Type B pancreatic cell (in vitro differentiated cells): ENCODE data around the gene OMG. TPM values are rescaled to one million over a fixed set of nuclear protein-coding genes. Genes with fewer than 3 reads are reported as not detected.

Experiments
- DNase-seq: peaks from one replicate; pipeline ENCODE4 v3.0.0; 2021; ENCODE audit warnings: mixed read lengths; ENCODE audit not compliant: unreplicated experiment; ENCODE audit errors: extremely low spot score
- H3K27ac Mint-ChIP-seq: 2 replicates; pipeline ENCODE4 v1.8.0; 2021; ENCODE audit warnings: mild to moderate bottlenecking, mixed read lengths
- H3K27me3 Mint-ChIP-seq: 2 replicates; pipeline ENCODE4 v1.8.0; 2021; ENCODE audit warnings: mixed read lengths
- H3K36me3 Mint-ChIP-seq: 2 replicates; pipeline ENCODE4 v1.8.0; 2021; ENCODE audit warnings: mixed read lengths
- H3K4me1 Mint-ChIP-seq: one replicate; pipeline ENCODE4 v1.8.0; 2021; ENCODE audit warnings: mixed read lengths; ENCODE audit not compliant: unreplicated experiment
- H3K4me3 Mint-ChIP-seq: 2 replicates; pipeline ENCODE4 v1.8.0; 2021; ENCODE audit warnings: mild to moderate bottlenecking, mixed read lengths
- H3K9me3 Mint-ChIP-seq: 2 replicates; pipeline ENCODE4 v1.8.0; 2021; ENCODE audit warnings: mixed read lengths
- CTCF ChIP-seq: fragments of 200-600 bp; sonication (generic); conservative IDR thresholded peaks from 2 replicates; pipeline ENCODE4 v1.5.0; 2021; ENCODE audit warnings: antibody characterized with exemption, mild to moderate bottlenecking
- total RNA-seq: library from RNA; stranded (reverse); gene quantifications from 2 replicates; pipeline ENCODE4 v1.2.1, GENCODE V29; 2021; ENCODE audit warnings: low replicate concordance

Gene OMG
- total RNA-seq, 1 donor from 2014 or later, result not detected

GRCh38 chr17:31299624-31300023 is 2.6 kb upstream of the OMG start:
- H3K27ac Mint-ChIP-seq, result no peak overlapping the region
- no peaks in the 10 kb centered on the region for H3K36me3 Mint-ChIP-seq
- no peak for DNase-seq
- no peaks in the 10 kb centered on the region for H3K27me3 Mint-ChIP-seq
- no peak overlapping the region for H3K4me3 Mint-ChIP-seq
- TF ChIP-seq CTCF, result no peak
- H3K9me3 Mint-ChIP-seq, result no peaks in the 10 kb centered on the region
- no peaks in the 10 kb centered on the region for H3K4me1 Mint-ChIP-seq

- no peaks in the 10 kb centered on the region for H3K27me3 Mint-ChIP-seq
- no peaks in the 10 kb centered on the region for H3K4me1 Mint-ChIP-seq
- no peaks in the 10 kb centered on the region for H3K9me3 Mint-ChIP-seq
- peaks cover 13% of the 10 kb centered on the region for H3K36me3 Mint-ChIP-seq
- no peak for DNase-seq
- no peak overlapping the region for H3K27ac Mint-ChIP-seq
- no peak overlapping the region for H3K4me3 Mint-ChIP-seq
- no peak for TF ChIP-seq CTCF
Observed at GRCh38 chr17:31296142-31296541, 897 bp downstream of the OMG start.

GRCh38 chr17:31295489-31295871 is 1.6 kb downstream of the OMG start:
- no peaks in the 10 kb centered on the region for H3K9me3 Mint-ChIP-seq
- H3K4me1 Mint-ChIP-seq, result no peaks in the 10 kb centered on the region
- H3K27ac Mint-ChIP-seq, result no peak overlapping the region
- TF ChIP-seq CTCF, result no peak
- H3K36me3 Mint-ChIP-seq, result peaks cover 13% of the 10 kb centered on the region
- H3K27me3 Mint-ChIP-seq, result no peaks in the 10 kb centered on the region
- DNase-seq, result no peak
- no peak overlapping the region for H3K4me3 Mint-ChIP-seq

GRCh38 chr17:31294820-31295488 is 2.1 kb downstream of the OMG start:
- Mint-ChIP-seq H3K27ac (no peak overlapping the region), H3K9me3 (no peaks in the 10 kb centered on the region), H3K36me3 (peaks cover 13% of the 10 kb centered on the region), H3K4me1 (no peaks in the 10 kb centered on the region), H3K4me3 (no peak overlapping the region), H3K27me3 (no peaks in the 10 kb centered on the region)
- no peak for DNase-seq
- no peak for TF ChIP-seq CTCF

- Mint-ChIP-seq H3K4me3 (no peak overlapping the region), H3K27me3 (no peaks in the 10 kb centered on the region), H3K9me3 (no peaks in the 10 kb centered on the region), H3K27ac (no peak overlapping the region), H3K4me1 (no peaks in the 10 kb centered on the region), H3K36me3 (peaks cover 13% of the 10 kb centered on the region)
- DNase-seq, result no peak
- TF ChIP-seq CTCF, result no peak
Observed at GRCh38 chr17:31294231-31294630, 2.8 kb downstream of the OMG start.

GRCh38 chr17:31293581-31293980 is 3.5 kb downstream of the OMG start:
- Mint-ChIP-seq H3K9me3 (no peaks in the 10 kb centered on the region), H3K4me3 (no peak overlapping the region), H3K36me3 (peaks cover 13% of the 10 kb centered on the region), H3K27ac (no peak overlapping the region), H3K27me3 (no peaks in the 10 kb centered on the region), H3K4me1 (no peaks in the 10 kb centered on the region)
- no peak for TF ChIP-seq CTCF
- no peak for DNase-seq
